Fibroblast of mammary gland (primary cell): ENCODE results near the gene RNF144B.

ENCODE experiments used
- DNase-seq: peaks from one replicate; pipeline ENCODE4 v3.0.0-alpha.2; 2010; ENCODE audit warnings: low read depth
- H3K4me3 ChIP-seq: 2 replicates; pipeline ENCODE4 v1.5.1; 2011; ENCODE audit warnings: low read depth, mild to moderate bottlenecking, low read length, moderate library complexity; ENCODE audit not compliant: control insufficient read depth
- CTCF ChIP-seq: conservative IDR thresholded peaks from 2 replicates; pipeline ENCODE4 v1.5.1; 2011; ENCODE audit warnings: low read depth, low read length, inconsistent platforms; ENCODE audit not compliant: control insufficient read depth, insufficient read depth

Gene RNF144B

DNA sequence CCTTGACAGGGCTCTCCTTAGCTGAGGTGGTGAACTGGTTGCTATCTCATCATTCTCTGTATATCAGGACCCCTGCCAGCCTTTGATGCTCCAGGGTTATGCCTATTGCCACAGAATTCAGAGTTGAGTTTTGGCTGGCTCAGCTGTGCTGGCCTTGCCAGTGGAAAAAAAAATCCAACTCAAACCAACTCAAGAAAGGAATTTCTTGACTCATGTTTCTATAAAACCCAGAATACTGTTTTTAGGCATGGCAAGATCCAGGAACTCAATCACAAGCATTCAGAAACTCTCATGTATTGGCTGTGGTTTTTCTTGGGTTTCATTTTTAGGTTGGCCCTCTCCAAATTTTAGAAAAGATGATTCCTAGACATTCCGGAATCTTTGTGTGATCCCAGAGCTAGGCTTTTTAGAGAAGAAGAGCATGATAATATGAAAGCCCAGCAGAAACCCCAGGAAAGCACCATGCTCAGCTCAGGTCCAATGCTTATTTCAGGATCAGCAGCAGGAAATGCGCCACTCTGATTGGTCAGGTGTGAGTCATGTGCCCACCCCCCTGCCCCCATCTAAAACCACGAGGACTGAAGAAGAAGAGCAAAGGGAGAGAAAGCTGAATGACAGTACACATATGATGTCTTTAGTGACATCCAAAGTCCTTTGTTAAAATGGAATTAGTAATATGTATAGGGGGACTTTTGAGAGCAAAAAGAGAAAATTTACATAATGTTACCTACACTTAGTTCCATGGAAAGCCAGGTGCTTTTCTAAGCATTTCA lies 122.9 kb downstream of the RNF144B start:
- DNase-seq: no peak
- no peak overlapping the region for H3K4me3 ChIP-seq
- no peak for TF ChIP-seq CTCF

- no peak for DNase-seq
- no peak overlapping the region for H3K4me3 ChIP-seq
- TF ChIP-seq CTCF: no peak
Measured at GRCh38 chr6:18510644-18511033, 123.5 kb downstream of the RNF144B start.

DNA sequence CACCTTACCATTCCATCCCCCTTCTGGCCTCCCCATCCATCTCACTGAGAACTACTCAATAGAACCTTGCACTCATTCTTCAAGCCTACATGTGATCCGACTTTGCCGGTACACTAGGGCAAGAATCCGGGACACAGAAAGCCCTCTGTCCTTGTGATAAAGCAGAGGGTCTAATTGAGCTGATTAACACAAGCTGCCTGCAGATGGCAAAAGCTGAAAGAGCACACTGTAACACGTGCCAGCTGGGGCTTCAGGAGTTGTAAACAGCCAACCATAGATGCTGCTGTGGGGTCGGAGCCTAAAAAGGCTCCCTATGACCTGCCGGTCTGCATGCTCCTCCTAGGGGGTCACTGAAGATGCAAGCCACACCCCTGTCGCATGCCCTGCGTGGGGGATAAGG lies 124.1 kb downstream of the RNF144B start:
- no peak overlapping the region for H3K4me3 ChIP-seq
- no peak for TF ChIP-seq CTCF
- no peak for DNase-seq

DNA sequence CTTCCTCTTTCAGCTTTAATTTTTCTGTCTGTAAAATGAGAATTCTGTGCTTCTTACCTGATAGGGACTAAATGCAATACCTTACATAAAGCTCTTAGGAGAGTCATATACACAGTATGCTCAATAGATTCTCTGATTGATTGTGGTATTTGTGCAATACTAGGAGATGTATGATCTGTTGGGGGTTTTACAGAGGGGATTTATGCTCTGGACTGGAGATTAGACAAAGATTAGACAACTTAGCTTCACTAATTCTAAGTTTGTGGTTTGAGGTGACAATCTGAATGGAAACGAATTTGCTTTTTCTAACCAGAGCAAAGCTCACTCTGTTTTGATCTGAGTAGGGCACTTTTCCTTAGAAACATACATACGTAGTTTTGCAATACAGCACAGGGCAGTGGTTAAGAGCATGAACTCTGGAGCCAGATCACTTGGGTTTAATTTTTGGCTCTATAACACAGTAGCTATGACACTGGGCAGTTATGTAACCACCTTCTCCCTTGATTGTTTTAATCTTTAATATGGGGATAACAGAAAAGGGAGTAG lies 126.2 kb downstream of the RNF144B start:
- H3K4me3 ChIP-seq: no peak overlapping the region
- no peak for DNase-seq

DNA sequence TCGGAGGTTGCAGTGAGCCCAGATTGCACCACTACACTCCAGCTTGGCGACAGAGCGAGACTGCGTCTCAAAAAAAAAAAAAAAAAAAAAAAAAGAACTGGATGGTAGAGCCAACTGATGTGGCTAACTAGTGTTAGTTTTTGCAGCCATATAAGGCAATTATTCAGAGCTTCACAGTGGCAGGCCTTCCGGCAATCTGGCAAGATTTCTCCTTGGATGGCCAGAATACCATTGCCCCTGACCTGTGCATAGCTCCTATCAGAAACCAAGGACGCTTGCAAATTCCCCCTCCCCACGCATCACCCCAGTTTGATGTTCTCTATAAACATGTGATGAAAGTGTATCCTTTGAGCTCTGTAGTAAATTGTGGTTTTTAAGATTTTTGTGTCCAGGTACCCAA lies 127.0 kb downstream of the RNF144B start:
- no peak for DNase-seq
- TF ChIP-seq CTCF: no peak
- H3K4me3 ChIP-seq: no peak overlapping the region

More for the DNA sequence above, 126.2 kb downstream of the RNF144B start:
- TF ChIP-seq CTCF: no peak

- TF ChIP-seq CTCF: no peak
Measured at GRCh38 chr6:18515767-18516166, 128.6 kb downstream of the RNF144B start.

More at GRCh38 chr6:18515767-18516166, 128.6 kb downstream of the RNF144B start:
- no peak for DNase-seq
- H3K4me3 ChIP-seq: no peak overlapping the region
